HG03565 (cell line): ENCODE measurements around the gene VPS25.
"Not testable (repeated sequence)": the region's sequence is repeated elsewhere in the genome, so short reads cannot be mapped to it uniquely, and the experiment has no call there.

Experiments used
- ATAC-seq: cut with Tn5 transposase; IDR thresholded peaks from one replicate; pipeline ENCODE4 v1.9.1; 2021; ENCODE audit warnings: mild to moderate bottlenecking, moderate library complexity; ENCODE audit not compliant: unreplicated experiment

The VPS25 gene

DNA sequence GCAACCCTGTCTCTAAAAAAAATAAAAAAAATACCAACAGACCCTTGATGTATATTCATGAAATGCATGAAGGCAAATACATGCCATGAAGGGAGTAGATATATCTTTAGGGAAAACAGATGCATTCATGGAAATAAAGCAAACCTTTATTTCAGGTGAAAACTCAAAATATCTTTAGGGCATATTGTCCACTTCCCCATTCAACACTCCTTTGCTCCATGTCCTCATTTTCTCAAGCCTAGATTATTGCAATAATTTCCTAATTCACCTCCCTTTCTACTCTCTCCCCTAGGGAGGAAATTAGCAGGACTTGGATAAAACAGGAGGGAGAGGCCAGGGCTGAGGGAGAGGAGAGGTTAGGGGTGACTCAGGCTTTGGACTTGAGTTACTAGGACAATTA lies 5.7 kb upstream of the VPS25 start:
- no peak for ATAC-seq

DNA sequence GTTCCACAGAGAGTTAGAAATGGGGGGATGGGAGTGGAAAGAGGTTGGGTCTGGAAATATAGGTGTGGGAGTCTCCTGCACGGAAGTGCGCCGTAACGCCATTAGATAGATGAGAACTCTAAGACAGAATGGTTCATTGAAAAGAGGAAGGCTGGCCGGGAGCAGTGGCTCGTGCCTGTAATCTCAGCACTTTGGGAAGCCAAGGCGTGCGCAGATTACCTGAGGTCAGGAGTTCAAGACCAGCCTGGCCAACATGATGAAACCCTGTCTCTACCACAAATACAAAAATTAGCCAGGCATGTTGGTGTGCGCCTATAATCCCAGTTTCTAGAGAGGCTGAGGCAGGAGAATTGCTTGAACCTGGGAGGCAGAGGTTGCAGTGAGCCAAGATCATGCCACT lies 5.2 kb upstream of the VPS25 start:
- not testable (repeated sequence) for ATAC-seq

DNA sequence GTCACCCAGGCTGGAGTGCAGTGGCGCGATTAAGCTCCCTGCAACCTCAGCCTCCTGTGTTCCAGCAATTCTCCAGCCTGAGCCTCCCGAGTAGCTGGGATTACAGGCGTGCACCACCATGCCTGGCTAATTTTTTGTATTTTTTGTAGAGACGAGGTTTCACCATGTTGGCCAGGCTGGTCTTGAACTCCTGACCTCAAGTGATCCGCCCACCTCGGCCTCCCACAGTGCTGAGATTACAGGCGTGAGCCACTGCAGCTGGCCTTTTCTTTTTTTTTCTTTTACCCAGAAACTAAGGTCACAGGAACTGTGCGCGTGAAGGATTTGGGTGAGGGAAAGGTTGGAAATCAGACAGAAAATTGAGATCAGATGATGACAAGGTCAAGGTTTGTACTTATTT lies 3.3 kb upstream of the VPS25 start:
- not testable (repeated sequence) for ATAC-seq

DNA sequence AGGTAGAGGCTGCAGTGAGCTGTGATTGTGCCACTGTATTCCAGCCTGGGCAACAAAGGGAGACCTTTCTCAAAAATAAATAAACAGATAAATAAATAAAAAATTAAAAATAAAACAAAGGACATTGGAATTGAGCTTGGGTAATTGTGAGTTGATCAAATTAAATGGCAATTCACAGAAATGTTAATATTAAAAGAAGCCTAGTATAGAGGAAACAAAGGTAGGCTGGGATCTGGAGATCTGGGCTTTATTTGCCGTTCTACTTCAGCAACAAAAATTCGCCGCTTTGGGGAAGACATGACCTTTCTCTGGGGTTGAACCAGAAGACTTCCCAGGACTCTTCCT lies 332 bp upstream of the VPS25 start:
- no peak for ATAC-seq

DNA sequence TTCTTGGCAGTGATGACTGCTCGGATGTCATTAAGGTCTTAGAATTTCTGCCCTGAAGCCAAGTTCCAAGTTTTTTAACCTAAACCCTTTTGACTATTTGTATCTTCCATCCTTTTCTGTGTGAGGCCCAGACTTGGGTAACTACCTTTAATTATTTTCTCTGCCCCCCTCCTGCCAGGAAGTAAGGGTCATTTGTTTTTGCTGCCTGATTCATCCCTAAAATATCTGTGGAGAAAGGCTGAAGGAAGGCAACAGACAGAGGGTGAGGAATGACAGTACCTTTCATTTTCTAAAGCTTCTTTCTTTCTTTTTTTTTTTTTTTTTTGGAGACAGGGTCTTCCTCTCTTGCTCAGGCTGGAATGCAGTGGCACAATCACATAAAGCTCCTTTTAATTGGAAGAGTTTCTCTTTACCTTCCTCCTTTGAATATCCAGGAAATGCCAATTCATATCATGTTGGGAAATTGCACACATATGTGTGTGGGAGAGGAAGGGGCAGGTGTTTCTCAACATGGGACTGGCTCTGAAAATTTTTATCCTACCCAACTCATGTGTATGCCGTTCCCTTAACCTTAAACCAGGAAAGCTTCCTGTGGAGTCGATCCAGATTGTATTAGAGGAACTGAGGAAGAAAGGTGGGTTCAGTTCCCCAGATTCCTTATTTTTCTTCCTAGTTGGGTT lies 957 bp downstream of the VPS25 start:
- no peak for ATAC-seq

DNA sequence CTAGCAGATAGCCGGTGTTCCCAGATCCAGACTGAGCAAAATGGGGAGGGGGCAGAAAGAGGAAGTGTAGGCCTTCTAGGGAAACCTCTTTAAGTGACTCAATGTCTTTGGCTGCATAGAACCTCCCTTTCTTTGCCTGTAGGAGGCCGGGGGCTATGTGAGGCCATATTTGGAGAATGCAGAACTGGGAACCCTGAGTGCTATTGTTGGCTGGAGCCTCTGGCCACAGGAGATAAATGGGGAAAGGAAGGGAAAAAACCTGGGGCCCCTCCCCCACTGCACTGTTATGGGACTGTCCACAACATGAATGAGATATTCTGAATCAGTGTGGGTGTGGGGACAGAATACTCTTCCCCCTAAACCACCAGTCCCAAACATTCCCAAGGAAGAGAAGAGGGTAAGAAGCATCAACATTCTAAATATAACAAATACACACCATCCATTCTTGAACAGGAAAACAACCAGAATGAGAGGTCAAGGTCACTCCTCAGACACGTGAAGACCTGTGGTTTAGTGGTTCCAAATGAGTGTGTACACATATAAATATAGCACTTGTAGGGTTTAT lies 2.4 kb downstream of the VPS25 start:
- no peak for ATAC-seq

DNA sequence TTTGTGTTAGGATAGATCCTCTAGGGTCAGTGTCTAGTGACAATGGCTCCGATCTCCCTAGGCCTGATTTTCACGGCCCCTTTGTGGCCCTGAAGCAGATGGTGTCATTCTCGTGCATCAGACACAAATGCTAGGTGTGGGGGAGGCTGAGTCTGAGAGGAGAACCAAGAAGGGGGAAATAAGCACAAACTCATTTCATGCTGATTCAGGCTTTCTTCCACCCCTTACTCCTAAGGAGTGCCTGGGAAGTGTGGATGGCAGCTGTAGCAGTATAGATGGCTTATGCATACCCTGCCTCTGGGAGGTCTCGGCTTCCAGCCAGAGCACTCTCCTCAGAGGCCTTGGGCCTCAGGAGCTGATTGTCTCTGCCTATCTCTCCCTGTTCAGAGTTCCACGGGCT lies 5.3 kb downstream of the VPS25 start:
- no peak for ATAC-seq

DNA sequence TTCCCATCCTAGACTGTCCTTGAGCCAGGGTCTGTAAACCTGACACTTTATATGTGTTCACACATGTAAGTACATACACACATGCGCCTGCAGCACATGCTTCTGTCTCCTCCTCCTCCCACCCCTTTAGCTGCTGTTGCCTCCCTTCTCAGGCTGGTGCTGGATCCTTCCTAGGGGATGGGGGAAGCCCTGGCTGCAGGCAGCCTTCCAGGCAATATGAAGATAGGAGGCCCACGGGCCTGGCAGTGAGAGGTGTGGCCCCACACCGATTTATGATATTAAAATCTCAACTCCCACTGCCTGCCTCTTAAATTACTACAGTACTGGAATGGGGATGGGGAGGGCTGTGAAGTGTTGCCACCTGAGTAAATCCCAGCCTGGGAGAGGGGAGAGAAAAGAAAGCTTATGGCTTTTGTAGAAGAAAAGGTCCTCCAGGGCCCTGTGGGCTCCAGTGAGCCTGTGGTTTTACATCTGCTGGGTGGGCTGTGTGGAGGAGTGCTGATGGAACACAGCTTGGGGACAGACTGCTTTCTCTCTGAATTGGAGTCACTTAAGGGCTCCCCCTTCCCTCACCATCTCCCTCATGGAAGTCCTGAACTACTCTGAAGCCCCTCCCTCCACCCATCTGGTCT lies 6.2 kb downstream of the VPS25 start:
- ATAC-seq = no peak

DNA sequence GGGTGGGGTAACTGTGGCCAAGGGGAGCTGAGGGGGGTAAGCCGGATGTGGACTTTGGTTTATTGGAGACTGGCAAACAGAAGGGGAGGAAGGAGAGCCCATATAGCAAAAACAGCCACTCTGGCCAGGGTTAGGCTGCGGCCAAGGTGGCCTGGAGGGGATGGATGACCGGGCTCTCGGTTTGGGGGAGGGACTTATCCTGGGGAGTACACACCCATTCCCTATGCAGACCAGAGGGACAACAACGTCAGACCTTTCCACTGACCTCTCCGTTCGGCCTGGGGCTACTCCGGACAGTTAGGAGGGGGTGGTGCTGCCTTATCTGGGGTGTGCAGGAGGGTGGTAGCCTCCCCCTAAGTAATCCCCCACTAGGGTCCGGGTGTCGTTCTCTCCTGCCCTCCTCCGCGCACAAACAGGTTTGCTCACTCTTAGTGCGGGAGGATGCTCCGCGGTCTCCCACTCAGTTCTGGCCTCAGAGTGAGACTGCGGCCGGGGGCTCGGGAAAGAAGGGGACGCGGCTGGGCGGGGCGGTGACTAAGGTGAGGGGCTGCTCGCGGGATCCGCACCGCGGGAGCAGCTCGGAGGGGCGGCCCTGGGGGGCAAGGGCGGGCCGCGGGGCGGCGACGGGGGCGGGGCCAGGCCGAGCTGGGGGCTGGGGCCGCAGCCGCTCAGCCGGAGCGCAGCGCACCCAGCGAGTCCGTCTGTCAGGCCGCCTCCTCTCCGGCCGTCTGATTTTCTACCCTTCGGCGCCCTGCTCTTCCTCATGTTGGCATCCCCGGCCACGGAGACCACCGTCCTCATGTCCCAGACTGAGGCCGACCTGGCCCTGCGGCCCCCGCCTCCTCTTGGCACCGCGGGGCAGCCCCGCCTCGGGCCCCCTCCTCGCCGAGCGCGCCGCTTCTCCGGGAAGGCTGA lies 6.9 kb downstream of the VPS25 start, which contains the start of gene WNK4:
TSS of gene WNK4 (plus strand) at position 675 of the 915 bp plus-strand sequence. CDS start at position 764, 89 bp downstream.
- ATAC-seq = no peak

DNA sequence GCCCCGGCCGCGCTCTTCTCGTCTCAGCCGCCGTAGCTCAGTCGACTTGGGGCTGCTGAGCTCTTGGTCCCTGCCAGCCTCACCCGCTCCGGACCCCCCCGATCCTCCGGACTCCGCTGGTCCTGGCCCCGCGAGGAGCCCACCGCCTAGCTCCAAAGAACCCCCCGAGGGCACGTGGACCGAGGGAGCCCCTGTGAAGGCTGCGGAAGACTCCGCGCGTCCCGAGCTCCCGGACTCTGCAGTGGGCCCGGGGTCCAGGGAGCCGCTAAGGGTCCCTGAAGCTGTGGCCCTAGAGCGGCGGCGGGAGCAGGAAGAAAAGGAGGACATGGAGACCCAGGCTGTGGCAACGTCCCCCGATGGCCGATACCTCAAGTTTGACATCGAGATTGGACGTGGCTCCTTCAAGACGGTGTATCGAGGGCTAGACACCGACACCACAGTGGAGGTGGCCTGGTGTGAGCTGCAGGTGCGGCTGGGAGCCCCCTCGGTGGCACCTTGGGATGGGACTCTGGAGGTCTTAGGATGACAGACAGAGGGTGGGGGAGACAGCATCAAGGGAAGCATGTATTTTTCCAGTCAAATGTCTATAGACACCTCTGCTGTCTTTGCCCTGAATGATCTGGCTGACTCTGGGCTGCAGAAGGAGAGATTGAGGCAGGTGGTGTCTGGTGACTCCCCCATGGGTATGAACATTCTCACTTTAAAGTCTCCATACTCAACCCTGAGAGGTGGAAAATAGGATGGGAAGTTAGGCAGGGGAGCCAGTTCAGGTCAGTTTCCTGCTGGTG lies 7.8 kb downstream of the VPS25 start:
- ATAC-seq = no peak

DNA sequence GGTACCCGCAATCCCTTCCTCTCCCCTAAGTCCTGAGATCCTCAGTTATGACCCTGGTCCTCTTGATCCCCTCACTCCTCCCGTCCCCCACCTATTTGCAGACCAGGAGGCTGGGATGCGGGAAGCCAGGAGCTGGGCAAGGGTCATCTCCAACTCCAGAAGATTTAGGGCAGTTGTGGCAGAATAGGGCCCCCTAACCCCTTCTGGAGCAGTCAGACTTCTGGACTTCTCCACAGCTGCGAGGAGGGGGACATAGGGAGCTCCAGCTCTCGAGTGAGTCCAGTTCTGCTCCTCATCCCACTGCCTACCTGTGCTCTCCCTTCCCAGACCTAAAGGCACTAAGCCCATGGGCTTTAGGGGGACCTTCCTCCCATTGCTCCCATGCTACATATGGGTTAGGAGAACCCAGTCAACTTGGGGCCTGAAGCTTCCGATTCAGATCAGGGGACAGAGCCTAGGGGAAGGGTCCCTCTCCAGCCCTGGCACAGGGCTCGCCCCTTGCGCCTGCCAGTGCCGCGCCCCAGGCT lies 8.5 kb downstream of the VPS25 start:
- no peak for ATAC-seq

DNA sequence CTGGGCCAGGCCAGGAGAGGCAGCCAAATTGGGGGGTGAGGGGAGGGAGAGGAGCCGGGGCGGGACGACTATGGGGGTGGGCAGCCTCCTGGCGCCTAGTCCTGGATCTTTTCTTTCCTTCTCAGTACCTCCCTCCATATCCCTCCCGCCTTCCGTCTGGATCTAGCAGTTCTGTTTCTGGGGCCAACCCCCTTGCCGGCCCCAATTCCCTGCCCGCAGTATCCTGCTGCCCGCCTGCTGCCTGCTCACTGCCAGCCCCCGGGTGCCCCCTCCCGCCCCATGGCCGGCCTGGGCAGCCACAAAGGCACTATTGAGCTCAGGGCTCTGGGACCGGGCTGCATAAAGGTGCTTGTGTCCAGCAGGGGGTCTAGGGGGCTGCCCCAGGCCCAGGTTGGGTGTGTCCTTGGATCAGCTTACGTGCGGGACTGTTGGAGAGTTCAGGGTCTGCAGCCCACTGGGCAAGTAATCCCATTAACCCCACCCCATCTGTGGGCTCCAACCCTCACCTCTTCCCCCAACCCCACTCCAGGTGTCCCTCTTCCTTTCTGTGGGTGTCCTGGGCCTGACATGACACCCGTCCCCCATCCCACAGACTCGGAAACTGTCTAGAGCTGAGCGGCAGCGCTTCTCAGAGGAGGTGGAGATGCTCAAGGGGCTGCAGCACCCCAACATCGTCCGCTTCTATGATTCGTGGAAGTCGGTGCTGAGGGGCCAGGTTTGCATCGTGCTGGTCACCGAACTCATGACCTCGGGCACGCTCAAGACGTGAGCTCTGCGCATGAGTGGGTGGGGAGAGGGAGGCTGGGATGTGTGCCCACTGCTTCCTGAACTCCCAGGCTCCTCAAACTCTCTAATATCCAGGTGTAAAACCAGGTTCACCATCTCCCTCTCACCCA lies 9.2 kb downstream of the VPS25 start:
- ATAC-seq = no peak

DNA sequence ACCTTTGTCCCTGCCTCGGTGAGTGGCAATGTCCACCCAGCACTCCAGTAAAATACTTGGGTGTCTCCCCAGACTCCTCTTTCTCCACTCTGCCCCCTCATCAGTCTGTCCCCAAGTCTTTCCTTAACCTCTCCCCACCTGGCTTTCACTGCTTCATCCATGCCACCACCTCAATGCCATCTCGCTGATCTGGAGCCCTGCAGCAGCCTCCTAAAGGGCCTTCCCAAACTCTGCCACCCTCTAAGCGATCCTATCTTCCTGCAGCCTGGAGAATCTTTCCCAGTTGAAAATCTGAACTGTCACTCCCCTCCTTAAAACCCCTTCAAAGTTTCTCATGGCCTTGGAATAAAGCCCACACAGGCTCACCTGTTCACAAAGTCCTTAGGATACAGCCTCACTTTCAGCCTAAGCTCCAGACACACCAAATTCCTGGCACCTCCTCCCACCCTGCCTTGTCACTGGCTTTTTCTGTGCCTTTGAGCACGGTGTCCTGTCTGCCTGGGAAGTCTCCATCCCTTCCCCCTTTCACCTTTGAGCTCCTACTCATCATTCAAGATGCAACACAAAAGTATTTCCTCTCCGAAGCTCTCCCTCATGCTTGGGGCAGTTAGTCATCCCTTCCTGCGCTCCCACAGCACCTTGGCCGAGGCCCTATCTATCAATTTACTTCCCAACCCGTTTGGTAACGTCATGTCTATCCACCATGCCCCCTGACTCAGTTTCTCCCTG lies 10.0 kb downstream of the VPS25 start:
- no peak for ATAC-seq

DNA sequence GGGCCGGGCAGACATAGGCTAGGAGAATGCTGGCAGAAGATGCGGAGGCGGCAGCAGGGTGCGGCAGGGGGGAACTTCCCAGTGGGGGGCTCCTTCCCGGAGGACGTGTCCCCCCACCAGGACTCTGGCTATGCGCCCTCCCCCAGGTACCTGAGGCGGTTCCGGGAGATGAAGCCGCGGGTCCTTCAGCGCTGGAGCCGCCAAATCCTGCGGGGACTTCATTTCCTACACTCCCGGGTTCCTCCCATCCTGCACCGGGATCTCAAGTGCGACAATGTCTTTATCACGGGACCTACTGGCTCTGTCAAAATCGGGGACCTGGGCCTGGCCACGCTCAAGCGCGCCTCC lies 10.5 kb downstream of the VPS25 start:
- no peak for ATAC-seq

DNA sequence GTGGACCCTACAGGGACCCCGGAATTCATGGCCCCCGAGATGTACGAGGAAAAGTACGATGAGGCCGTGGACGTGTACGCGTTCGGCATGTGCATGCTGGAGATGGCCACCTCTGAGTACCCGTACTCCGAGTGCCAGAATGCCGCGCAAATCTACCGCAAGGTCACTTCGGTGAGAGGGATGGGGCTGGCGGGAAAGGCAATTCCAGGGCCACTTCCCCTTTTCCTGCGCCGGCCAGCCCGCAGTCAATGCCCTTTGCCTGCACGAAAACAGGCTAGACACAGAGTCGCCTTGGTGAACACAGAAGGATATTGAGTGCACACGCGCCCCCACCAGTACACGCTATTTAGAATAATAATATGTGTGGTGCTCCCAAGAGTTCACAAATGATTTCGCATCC lies 11.2 kb downstream of the VPS25 start:
- ATAC-seq = no peak

DNA sequence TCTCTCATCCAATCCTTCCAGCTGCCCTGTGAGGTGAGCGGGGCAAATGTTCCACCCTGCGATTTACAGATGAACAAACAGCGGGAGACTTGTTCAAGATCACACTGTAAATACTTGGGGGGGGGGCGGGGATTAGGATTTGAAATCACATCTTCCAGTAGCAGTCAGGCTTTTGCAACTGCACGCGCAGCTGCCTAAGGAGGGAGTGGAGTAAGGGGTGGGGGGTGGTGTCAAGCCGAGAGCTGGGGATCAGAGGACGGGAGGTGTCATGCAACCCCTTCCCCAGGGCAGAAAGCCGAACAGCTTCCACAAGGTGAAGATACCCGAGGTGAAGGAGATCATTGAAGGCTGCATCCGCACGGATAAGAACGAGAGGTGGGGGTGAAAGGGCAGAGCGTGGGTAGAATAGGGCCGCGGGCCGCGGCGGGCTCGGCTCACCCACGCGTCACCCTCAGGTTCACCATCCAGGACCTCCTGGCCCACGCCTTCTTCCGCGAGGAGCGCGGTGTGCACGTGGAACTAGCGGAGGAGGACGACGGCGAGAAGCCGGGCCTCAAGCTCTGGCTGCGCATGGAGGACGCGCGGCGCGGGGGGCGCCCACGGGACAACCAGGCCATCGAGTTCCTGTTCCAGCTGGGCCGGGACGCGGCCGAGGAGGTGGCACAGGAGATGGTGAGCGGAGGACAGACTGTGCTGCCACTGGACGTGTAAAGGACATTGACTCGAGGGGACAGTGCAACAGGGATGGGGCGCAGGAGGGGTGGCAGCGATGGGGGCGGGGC lies 11.8 kb downstream of the VPS25 start:
- ATAC-seq = no peak

DNA sequence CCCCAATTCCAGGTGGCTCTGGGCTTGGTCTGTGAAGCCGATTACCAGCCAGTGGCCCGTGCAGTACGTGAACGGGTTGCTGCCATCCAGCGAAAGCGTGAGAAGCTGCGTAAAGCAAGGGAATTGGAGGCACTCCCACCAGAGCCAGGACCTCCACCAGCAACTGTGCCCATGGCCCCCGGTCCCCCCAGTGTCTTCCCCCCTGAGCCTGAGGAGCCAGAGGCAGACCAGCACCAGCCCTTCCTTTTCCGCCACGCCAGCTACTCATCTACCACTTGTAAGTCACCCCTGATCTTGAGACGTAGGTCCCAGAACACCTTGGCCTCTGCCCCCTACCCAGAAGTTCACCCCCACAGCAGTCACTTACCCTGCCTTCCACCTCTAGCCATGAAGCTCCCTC lies 14.0 kb downstream of the VPS25 start:
- no peak for ATAC-seq

DNA sequence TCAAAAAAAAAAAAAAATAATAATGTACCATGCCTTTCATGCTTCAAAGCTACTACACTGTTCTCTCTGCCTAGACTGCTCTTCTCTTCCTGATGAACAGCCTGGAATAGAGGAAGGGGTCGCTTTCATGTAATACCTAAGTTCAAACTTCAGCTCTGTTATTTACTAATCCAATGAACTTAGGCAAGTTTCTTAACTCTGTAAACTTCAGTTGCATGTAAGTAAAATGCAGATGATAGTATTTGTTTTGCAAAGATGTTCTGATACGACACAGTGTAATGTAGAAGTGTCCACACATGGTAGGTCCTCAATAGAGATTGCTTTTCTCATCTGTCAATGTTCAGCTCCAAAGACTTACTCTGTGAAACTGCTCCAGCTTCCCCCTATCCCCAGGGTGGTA lies 18.7 kb downstream of the VPS25 start:
- ATAC-seq = no peak
